NCI-H446 (cell line): ENCODE results near the gene OR2V2.

Source experiments
- DNase-seq, 2 experiments: peaks; one replicate each; lab custom pipeline; 2025; lab: John Stamatoyannopoulos, UW

The OR2V2 gene

DNA sequence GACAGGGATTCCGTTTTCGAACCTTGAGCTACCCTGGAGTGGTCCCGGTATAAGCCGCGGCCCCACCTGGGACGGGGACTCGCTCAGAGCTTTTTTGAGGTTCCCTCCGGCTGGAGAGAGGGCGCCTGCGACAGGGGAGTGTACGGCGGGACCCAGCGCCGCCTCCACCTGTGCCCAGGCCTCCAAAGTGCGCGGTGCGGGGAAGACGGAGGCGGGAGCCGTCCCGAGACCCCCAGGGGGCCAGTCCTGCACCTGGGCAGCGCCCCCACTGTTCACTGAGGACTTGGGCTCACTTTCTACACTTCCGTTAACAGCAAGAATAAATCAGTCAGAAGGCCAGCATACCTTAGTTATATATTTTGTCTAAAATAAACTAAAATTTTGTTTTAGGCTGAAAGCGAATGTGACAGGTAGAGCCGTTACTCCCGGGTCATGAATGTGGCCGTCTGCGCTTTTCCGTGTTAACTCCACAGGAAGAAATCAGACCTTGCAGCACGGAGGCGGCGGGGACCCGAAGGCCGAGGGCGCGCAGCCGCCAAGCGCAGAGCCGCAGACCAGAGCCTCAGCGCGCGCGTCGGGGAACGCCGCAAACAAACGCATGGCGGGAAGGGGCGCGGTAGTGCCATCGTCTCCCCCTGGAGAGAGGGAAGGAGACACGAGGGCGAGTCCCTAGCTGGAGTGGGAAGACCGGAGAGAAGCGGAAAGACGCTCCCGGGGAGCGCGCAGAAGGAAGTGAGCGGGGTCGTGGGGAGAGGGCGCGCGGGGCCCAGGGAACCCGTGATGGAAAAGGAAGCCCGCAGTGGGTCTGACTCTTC lies 43.5 kb downstream of the OR2V2 start:
- DNase-seq, result no peak

DNA sequence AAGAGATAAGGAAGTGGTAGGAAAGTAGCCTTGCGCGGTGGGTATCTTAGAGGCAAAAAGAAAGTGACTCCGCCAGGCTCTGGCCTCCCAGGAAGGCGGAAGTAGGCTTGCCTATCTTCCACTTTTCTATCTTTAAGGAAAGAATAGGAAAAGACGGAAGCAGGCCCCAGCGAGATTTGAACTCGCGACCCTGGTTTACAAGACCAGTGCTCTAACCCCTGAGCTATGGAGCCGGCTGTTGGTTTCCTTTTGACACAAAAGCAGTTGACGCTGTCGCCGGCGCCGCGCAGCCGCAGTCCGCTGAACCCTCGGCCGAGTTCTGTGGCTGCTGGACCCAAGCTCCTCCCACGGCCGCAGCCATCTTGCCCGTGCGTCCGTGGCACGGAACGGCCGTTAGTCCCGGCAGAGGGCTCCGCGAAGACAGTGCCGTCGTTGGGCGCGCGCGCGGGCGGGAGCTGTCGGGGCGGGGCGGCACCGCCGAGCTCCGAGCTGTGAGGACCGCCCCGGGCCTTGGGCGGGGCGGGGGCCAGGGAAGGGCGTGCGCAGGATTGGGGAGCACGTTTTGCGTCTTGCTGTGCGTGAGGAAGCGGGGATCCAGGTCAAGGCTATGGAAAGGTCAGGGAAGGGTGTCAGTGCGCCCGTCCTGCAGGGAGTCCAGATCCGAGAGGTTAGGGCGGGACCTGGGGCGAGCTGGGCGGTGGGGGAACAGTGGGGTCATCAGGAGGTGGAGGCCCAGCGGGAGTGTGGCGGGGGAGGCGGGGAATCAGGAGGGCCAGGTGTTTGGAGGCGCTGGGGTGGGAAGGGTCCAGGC lies 44.3 kb downstream of the OR2V2 start:
- no peak for DNase-seq

DNA sequence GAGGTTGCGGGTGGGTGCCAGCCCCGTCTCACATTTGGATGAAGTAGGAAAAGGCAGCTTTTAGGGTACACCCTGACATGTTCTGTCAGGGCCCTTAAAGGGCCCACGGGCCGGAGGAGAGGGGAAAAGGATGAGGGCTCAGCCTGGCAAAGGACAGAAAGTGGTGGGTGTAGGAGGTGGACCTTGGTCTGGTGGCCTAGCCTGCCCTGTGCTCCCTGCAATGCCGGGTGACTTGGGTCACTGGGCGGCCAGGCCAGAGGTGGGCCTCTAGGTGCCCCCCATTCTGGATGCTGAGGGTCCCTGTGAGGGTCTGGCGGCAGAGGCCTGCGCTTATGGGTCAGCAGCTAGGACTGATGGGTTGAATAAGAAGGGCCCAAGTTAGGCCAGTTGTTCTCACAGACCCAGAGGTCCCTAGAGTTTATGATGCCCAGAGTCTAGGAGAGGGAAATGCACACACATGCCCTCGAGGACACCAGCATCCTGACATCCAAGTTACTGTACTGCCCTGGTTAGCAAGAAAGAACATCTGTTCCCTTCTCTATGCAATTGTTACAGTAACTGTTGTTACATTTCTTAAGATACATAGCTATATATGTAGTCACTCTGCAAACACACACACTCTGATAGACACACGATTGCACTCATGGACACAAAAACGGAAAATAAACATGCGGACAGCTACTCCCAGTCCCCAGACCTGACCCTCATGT lies 45.1 kb downstream of the OR2V2 start:
- no peak for DNase-seq

DNA sequence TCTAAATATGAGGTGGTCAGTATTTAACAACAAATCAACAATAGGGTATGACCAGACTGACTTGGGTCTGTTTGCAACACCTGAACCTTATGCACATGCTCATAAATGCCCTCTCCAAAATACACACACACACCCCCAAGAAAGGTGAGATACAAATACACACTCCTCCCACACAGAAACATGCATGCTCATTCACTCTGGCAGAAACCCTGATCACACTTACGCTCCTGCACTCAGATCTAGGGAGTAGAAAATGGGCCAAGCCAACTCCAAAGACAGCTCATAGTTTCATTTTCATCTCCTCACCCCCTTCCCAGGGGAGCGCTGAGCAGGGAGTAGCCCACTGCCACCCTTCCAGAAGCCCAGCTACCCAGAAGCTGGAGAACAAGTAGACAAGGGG lies 46.3 kb downstream of the OR2V2 start:
- DNase-seq, result no peak

DNA sequence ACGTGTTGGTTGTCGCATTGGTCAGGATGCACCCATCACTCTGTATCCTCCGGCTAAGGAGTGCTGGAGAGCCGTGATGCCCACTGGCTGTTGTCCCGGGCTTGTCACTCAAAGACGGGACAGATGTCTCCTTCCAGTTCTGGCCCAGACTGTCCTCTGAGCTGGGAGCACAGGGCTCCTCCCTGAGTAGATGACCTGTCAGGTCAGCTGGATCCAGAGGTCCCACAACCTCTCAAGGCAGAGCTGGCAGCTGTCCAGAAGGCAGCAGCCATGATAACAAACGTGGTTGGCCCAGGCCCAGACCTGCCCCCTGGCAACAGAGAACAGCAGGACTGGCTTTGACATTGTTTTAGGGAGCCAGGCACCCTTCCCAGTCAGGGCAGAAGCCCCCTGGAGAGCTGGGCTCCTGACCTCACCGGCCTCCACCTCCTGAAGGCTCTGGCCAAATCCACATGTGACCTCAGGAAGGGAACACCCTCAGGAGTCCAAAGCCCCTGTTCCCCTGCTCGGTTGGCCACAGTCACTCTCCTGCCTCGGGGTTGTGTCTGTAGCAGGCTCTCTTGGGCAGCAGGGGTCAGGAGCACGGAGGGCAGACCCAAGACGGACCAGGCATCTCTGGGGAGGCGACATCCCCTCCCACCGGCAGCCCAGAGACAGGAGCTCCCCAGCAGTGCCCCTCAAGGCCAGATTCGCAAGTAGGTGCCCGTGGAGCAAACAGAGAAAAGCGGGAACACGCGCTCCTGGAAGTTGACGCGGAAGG lies 47.3 kb downstream of the OR2V2 start:
- no peak for DNase-seq

DNA sequence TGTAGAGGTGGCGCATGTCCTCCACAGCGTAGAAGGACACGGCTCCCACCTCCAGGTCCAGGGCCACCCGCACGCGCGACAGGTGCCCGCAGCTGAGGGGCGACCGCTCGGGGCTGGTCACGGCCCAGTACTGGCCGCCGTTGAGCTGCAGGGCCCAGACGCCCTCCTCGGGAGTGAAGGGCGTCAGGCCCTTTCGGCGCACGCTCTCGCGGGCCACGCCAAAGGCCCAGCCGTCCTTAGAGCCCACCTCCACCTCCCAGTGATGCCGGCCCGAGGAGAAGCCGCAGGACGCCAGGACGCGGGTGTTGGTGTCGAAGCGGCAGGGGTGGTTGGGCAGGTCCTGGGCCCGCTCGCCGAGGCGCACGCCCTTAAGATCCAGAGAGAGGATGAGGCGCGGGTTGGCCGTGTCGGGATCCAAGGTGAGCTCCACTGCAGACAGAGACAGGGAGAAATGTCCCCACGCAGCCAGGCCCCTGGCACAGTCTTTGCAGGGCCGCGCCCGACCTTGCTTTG lies 47.9 kb downstream of the OR2V2 start:
- no peak for DNase-seq

DNA sequence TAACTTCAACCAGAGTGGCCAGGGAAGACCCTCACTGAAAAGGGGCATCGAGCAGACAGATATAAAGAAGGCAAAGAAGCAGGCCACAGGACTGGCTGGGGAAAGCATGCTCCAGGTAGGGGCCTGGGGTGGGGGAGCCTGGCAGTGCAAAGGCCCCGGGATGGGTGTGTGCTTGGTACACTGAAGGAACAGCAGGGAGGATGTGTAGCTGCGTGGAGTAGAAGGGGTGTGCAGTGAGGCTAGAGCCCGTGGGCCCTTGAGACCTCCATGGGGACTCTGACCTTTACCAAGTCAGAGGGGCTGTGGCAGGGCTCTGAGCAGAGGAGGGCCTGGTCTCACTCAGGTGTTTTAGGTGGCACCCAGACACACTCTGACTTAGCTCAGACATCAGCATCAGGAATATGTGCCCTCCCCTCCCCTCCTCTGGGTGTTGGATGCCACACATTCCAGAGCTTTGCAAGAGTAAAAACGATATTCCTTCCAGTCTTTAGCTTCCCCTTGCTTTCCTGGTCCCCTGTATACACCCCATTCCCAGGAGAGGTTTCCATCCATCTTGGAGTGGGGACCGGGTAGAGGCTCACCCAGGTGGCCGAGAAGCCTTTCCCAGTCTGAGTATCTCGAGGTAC lies 50.1 kb downstream of the OR2V2 start:
- DNase-seq, result no peak

DNA sequence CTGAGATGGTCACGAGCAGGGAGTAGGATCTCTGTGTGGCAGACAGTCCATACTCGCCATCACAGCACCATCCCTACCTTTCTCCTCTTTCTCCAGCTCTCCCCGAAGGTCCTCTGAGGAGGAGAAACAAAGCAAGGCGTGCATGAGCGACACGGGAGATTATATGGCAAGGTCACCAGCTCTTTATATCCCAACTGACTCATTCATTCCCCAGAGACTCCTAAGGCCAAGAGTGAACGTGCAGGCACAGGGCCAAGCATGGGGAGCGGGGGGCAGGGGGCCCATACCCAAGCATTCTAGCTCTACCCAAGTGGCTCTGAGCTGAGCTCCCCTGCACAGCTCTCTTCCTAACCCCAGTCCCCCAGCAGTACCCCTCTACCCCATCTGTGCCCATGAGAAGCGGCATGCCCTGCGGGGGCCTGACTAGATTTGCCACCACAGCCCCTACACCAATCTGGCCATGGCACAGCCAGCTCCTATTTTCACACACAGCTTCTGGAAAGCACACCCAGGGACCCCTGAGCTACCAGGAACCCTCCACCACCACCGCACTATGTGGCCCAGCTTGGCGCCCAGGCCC lies 50.8 kb downstream of the OR2V2 start:
- no peak for DNase-seq

DNA sequence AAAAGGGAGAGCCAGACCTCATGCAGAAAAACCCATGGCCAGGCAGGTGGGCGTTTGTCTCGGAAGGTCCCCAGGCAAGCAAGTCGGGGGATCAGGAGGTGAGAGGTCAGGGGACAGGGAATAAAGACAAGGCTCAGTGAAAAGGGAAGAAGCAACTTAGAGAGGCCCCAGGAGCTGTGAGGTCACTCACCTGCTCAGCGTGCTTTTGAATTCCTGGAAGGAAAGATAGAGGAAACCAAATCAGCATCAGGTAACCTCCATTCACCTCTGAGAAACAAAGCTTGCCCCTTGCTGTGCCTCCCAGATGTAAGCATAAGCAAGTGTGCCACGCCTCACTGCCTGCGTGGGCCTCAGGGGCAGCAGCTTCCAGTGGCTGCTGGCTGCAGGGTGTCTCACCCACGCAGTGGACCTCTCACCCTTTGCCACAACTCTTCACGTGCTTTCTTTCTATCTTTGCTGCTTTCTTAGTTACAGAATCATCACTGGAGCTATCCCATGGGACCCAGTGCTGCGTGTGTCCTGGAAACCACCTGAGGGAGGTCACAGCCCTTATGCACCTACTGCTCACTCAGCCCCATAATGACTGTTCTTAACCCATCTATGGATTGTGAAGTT lies 51.6 kb downstream of the OR2V2 start:
- DNase-seq, result no peak

DNA sequence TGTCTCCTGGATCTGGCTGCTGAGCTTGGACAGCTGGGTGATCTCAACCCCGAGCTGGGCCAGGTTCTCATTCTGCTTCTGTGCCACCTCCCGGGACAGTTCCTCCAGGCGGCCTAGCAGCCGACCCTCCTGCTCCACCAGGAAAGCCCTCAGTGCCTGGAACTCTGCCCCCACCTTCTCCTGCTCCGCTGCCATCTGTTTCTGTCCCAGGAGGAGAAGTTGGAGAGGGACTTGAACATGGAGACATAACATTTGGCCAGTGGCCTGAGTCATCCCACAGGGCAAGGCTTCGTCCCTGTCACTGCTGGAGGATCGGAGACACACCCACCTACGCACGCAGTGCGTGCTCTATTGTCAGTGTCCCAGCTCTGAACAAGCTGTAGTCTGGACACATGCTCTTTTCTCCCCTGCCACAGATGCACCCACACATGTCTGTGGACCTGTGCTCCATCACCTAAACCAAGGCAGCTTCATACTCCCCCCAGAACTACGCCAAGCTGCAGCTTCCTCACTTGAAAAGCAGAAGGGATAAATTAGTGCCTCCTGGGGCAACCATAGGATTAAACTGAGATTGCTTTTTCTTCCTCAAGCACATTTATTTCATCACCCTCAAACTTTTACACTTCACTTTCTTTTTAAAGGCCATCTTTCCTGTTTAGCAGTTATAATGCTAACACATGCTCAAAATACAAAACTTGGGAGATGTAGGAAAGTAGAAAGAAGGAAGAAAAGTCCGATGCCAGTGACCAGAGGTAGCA lies 52.7 kb downstream of the OR2V2 start:
- DNase-seq, result no peak

DNA sequence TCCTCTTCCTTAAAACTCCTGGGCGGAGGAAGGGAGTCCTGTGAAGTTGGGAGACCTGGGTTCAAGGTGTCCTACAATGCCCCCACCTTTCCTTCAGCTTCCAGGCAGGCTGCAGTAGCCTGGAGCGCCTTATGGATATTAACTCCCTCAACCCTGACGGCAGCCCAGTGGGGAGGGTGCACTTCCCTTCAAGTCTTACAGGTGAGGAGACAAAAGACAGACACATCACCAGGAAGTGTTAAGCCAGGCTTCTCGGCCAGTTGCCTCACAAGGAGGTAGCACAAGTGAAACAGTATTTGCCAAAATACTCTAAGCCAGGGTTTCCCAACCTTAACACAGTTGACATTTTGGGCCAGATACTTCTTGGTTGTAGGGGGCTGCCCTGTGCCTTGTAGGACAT lies 53.4 kb downstream of the OR2V2 start:
- DNase-seq, result no peak

DNA sequence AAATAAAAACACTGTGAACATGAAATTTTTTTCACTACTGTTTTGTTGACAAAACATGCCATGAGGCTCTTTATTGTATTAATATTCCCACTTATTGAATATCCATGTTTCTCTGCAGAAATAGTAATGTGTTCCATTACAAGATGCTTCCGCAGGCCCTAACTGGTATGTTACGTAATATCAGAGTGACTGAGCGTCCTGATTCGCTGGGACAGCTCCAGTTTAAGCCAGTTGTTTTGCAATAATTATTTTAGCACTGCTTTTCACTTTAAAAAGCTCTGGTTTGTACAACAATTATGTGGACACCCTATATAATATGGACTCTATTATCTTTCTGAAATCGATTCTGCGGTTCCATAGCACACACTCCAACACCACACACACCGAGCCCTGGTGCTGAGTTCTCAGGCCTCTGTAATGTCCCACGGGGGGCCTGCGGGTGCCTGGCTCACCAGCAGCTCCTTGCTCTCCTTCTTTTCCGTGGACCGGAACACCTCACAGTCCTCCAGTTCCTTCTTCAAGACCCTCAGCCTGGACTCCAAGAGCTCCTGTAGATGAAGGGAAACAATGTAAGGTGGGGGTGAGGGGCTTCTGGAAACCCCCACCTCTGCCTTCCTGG lies 55.8 kb downstream of the OR2V2 start:
- no peak for DNase-seq

DNA sequence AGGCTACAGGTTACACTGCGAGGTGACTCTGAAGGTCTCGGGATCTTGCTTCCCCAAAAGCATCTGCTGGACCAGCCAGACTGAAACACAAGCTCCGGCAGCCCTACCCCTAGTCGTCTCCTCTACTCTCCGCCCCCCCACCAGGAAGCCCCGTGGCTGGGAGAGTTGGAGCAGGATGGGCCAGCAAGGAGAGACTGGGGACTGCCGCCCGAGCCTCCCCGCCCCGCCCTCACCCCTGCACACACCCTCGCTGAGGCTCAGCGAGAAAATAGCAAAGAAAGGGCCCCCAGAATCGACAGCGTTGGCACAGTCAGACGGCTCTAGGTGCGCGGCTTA lies 56.4 kb downstream of the OR2V2 start:
- no peak for DNase-seq

DNA sequence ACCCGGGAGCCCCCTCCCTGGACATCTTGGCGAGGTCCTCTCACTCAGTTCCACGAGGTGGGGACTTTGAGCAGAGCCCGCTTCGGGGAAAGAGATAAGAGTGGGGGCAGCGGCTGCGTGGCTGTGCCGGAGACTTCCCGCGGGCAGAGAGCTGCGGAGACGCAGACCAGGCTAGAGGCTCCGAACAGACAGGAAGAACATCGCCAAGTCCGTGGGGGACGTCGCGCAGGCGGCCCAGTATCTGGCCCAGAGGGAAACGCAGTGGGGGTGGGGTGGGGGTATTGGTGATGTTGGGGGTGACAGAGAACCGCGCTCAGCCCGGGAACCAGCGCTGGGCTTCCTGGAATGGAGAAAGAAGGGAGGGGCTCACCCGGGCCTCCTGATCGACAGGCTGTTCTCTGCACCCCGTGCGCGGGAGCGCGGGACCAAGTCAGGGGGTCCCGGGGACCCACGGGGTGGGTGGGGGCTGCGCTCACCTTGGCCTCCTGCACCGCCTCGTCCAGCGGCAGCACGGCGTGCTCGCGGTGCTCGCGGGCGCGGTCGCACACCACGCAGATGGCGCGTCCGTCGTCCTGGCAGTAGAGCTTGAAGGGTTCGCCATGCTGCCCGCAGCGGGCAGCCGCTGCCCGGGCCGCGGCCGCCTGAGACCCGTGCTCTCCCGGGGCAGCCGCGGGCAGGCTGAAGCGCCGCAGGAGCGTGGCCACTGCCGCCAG lies 56.9 kb downstream of the OR2V2 start:
- DNase-seq, result no peak

DNA sequence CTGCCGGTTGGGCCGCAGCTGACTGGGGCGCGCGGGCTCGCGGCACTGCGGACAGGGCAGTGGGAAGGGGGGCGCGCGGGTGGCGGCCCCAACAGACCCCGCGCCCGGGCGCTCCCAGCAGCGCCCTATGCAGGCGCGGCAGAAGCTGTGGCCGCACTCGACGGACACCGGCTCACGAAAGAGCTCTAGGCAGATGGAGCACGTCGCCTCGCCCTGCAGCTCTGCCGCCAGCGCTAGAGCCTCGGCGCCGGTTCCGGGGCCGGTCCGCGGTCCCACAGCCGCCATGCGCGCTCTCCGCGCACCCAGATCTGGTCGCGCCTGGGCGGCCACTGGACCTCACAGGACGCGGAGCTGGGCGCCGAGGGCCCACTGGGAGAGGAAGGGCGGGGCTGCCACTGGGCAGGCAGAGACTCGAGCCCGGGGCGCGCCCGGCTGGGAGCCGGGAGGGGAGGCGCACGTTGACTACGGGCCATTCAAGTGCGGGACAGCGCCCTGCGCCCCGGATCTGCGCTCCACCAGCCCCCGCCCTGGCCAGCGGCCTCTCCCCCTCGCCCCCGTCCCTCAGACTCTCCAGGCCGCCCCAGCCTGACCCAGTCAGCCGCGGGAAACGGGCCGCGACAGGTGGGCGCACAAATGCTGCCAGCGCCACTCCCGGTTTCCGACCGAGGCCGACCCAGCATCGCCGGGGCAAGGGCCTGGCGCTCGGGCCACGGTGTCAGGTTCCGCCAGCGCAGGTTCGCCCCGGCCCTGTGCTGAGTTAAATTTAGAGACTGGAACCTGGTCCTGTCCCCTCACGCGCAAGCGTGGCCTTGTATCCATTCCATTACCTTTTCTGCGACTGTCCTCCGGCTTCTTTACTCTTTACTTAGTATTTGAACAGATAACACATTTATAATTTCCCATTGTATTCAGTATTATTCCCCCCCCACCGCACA lies 57.7 kb downstream of the OR2V2 start, which contains the start of gene TRIM7:
TSS of gene TRIM7 (minus strand) at position 371 of the 935 bp plus-strand sequence. CDS start at position 285, 86 bp downstream.
- no peak for DNase-seq

DNA sequence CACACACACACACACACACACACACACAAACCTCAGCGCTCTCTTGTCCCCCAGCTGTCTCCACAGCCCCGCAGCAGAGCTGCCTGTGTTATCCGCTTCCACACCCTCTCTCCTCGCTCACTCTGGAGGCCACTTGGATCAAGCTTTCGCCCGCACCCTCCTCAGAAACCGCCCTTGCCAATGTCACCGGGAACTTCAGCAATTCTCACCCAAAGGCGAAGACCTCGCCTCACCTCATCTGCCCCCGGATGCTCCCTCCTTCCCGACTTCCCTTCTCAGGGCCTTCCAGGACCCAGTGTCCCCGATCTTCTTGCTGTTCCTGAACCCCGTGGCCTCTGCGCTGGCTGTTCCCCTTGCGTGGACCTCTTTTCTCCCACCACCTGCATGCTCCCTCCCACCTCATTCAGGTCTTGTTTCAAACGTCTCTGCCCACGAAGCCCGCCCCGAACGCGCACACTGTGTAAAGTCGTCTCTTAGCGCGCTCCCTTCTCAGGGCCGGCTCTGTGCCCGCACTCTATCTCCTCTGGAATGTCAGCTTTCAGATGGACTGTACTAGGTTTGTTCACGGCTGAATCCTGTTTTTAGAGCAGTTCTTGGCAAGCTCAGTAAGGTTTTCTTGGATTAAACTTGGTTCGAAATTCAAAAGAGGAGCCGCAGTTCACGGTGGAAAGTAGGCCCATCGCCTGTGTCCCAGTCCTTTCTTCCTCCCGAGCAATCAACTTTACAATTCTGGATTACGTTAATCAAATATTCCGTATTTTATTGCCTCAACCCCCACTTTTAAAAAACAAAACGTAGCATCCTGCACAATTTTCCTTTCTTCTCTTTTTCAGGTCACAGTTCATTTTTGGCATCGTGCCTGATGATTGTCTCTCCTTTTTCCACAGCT lies 58.6 kb downstream of the OR2V2 start:
- no peak for DNase-seq
